Activated naive CD4-positive, alpha-beta T cell treated with anti-CD3 and anti-CD28 coated beads, Interleukin-2, amount 50 U/mL, for 72 hours (primary cell): Measurements from ENCODE around the gene TMEM269. TPM values are rescaled to one million over a fixed set of nuclear protein-coding genes. Genes with fewer than 3 reads are reported as not detected.

Experiments used
- ATAC-seq, 2 donors: fragments of 150-1000 bp; cut with Tn5 transposase; 2 replicates each; pipeline ENCODE4 v1.10.0; 2021; ENCODE audit warnings: mild to moderate bottlenecking in 2 of 2, moderate library complexity in 2 of 2
- DNase-seq, 2 donors: peaks; one replicate each; pipeline ENCODE4 v3.0.0; 2021 to 2022; ENCODE audit warnings: low spot score in 2 of 2
- H3K27ac Mint-ChIP-seq, 2 donors: one replicate each; pipeline ENCODE4 v1.8.0; 2022; ENCODE audit warnings: mild to moderate bottlenecking in 2 of 2, mixed read lengths in 2 of 2
- H3K36me3 Mint-ChIP-seq, 2 donors: one replicate each; pipeline ENCODE4 v1.8.0; 2022; ENCODE audit warnings: mixed read lengths in 2 of 2
- H3K9me3 Mint-ChIP-seq, 2 donors: one replicate each; pipeline ENCODE4 v1.8.0; 2022; ENCODE audit warnings: mixed read lengths in 2 of 2
- total RNA-seq, 2 donors: library from RNA; stranded (reverse); gene quantifications; one replicate each; pipeline ENCODE4 v1.2.3, GENCODE V29; 2022

Gene TMEM269
- total RNA-seq, 2 donors from 2014 or later = 0.53 to 1.7 TPM

GRCh38 chr1:42822800-42823392 is 38.1 kb downstream of the TMEM269 start:
- Mint-ChIP-seq H3K36me3 (no peaks in the 10 kb centered on the region), H3K9me3 (no peaks in the 10 kb centered on the region), H3K27ac (no peak overlapping the region)
- ATAC-seq (no peak), DNase-seq (no peak)

- no peak overlapping the region for H3K27ac Mint-ChIP-seq
- ATAC-seq = no peak
- no peaks in the 10 kb centered on the region for H3K9me3 Mint-ChIP-seq
- no peaks in the 10 kb centered on the region for H3K36me3 Mint-ChIP-seq
- DNase-seq = no peak
Observed at GRCh38 chr1:42824481-42825035, 39.8 kb downstream of the TMEM269 start.

- H3K27ac Mint-ChIP-seq = no peak overlapping the region
- H3K9me3 Mint-ChIP-seq = no peaks in the 10 kb centered on the region
- ATAC-seq = no peak
- no peaks in the 10 kb centered on the region for H3K36me3 Mint-ChIP-seq
- DNase-seq = no peak
Observed at GRCh38 chr1:42825036-42825851, 40.5 kb downstream of the TMEM269 start.

- Mint-ChIP-seq H3K9me3 (no peaks in the 10 kb centered on the region), H3K27ac (peak overlapping the region in 1 of 2 donors; percentile 57), H3K36me3 (no peaks in the 10 kb centered on the region)
- DNase-seq (no peak), ATAC-seq (no peak)
Observed at GRCh38 chr1:42830631-42831030, 45.8 kb downstream of the TMEM269 start.

- no peaks in the 10 kb centered on the region for H3K9me3 Mint-ChIP-seq
- DNase-seq = no peak
- no peak overlapping the region for H3K27ac Mint-ChIP-seq
- ATAC-seq = no peak
- H3K36me3 Mint-ChIP-seq = no peaks in the 10 kb centered on the region
Observed at GRCh38 chr1:42831273-42831672, 46.5 kb downstream of the TMEM269 start.

- ATAC-seq = no peak
- DNase-seq = no peak
- Mint-ChIP-seq H3K27ac (no peak overlapping the region), H3K36me3 (no peaks in the 10 kb centered on the region), H3K9me3 (no peaks in the 10 kb centered on the region)
Observed at GRCh38 chr1:42832641-42833240, 48.0 kb downstream of the TMEM269 start.

GRCh38 chr1:42833981-42834380 is 49.2 kb downstream of the TMEM269 start:
- Mint-ChIP-seq H3K9me3 (no peaks in the 10 kb centered on the region), H3K27ac (no peak overlapping the region), H3K36me3 (no peaks in the 10 kb centered on the region)
- DNase-seq (no peak), ATAC-seq (no peak)

GRCh38 chr1:42834803-42835202 is 50.0 kb downstream of the TMEM269 start:
- DNase-seq (no peak), ATAC-seq (no peak)
- Mint-ChIP-seq H3K36me3 (no peaks in the 10 kb centered on the region), H3K9me3 (no peaks in the 10 kb centered on the region), H3K27ac (no peak overlapping the region)

GRCh38 chr1:42835422-42835821 is 50.6 kb downstream of the TMEM269 start:
- ATAC-seq = no peak
- H3K36me3 Mint-ChIP-seq = no peaks in the 10 kb centered on the region
- no peaks in the 10 kb centered on the region for H3K9me3 Mint-ChIP-seq
- no peak for DNase-seq
- no peak overlapping the region for H3K27ac Mint-ChIP-seq

- ATAC-seq = no peak
- Mint-ChIP-seq H3K9me3 (no peaks in the 10 kb centered on the region), H3K36me3 (peaks cover 0 to 5% of the 10 kb centered on the region in 2 donors), H3K27ac (no peak overlapping the region)
- DNase-seq = no peak
Observed at GRCh38 chr1:42837709-42838108, 52.9 kb downstream of the TMEM269 start.

GRCh38 chr1:42838482-42839190 is 53.8 kb downstream of the TMEM269 start:
- peaks cover 0 to 14% of the 10 kb centered on the region in 2 donors for H3K36me3 Mint-ChIP-seq
- DNase-seq (no peak), ATAC-seq (no peak)
- H3K27ac Mint-ChIP-seq = no peak overlapping the region
- H3K9me3 Mint-ChIP-seq = no peaks in the 10 kb centered on the region

GRCh38 chr1:42841010-42841409 is 56.2 kb downstream of the TMEM269 start:
- H3K27ac Mint-ChIP-seq = no peak overlapping the region
- ATAC-seq = no peak
- peaks cover 7 to 23% of the 10 kb centered on the region in 2 donors for H3K36me3 Mint-ChIP-seq
- no peak for DNase-seq
- H3K9me3 Mint-ChIP-seq = no peaks in the 10 kb centered on the region

- DNase-seq (no peak), ATAC-seq (no peak)
- H3K27ac Mint-ChIP-seq = no peak overlapping the region
- peaks cover 12 to 23% of the 10 kb centered on the region in 2 donors for H3K36me3 Mint-ChIP-seq
- H3K9me3 Mint-ChIP-seq = no peaks in the 10 kb centered on the region
Observed at GRCh38 chr1:42841440-42842147, 56.8 kb downstream of the TMEM269 start.

GRCh38 chr1:42844592-42845140 is 59.9 kb downstream of the TMEM269 start:
- no peak overlapping the region for H3K27ac Mint-ChIP-seq
- H3K36me3 Mint-ChIP-seq = peaks cover 28 to 44% of the 10 kb centered on the region in 2 donors
- no peak for ATAC-seq
- H3K9me3 Mint-ChIP-seq = peaks cover under 1% of the 10 kb centered on the region in 2 donors
- DNase-seq = no peak

GRCh38 chr1:42845193-42845592 is 60.4 kb downstream of the TMEM269 start:
- Mint-ChIP-seq H3K36me3 (peaks cover 33 to 49% of the 10 kb centered on the region in 2 donors), H3K9me3 (peaks cover 4 to 5% of the 10 kb centered on the region in 2 donors), H3K27ac (no peak overlapping the region)
- no peak for ATAC-seq
- no peak for DNase-seq

- H3K36me3 Mint-ChIP-seq = peaks cover 40 to 56% of the 10 kb centered on the region in 2 donors
- H3K9me3 Mint-ChIP-seq = peaks cover 7 to 8% of the 10 kb centered on the region in 2 donors
- no peak for DNase-seq
- ATAC-seq = peak; percentile 7
- H3K27ac Mint-ChIP-seq = peak overlapping the region; percentile 90 to 92
Observed at GRCh38 chr1:42845866-42846256, 61.1 kb downstream of the TMEM269 start.
